NCI-H2107 treated with DMSO at 0.1 percent for 48 hours (cell line): ENCODE data around the gene PDE4D.

Source experiments
- DNase-seq: peaks from one replicate; lab custom pipeline; 2025; ENCODE audit not compliant: unreplicated experiment; lab: John Stamatoyannopoulos, UW

PDE4D gene

DNA sequence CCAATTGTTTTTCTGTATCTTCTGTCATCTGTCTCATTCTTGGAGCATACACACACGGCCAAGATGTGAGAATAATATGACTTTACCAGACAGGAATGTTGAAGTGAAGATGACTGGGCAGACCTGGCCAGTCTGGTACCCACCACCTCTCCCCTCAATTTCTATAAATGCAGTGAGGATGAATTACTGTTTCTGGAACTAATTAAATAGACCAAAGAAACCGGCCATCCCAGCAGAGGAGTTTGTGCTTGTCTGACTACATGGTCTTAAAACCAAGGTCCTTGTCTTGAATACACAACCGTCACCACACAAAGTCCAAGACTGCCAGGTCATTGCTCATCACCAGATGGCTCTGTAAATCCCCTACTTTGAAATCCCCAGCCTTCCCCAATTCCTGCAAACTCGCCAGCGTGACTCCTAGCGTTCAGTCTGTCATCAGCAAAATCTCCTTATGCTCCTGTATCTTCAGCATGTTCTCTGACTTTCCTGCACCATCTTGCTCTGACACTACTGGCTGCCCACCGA, 147.2 kb downstream of the PDE4D start:
- no peak for DNase-seq

DNA sequence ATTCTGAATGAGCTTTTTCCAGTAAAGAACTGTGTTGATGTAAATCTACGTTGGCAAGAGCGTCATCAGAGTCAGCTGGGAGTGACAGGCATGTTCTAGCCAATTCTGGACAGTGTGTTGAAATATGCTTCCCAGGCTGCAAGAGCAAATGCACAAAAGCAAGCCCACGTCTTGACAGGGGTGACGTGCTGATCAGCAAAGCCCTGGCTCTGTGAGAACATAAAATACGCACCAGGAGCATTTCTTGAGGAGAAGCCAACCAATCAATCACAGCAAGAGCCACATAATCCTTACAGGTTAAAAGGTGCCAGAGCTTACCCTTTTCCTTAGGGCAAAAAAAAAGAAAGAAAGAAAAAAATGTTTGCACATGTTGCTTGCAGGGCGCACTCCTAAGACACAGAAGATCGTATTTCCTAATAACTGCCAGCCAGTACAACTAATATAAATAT, 148.1 kb downstream of the PDE4D start:
- peak; percentile 2 for DNase-seq

DNA sequence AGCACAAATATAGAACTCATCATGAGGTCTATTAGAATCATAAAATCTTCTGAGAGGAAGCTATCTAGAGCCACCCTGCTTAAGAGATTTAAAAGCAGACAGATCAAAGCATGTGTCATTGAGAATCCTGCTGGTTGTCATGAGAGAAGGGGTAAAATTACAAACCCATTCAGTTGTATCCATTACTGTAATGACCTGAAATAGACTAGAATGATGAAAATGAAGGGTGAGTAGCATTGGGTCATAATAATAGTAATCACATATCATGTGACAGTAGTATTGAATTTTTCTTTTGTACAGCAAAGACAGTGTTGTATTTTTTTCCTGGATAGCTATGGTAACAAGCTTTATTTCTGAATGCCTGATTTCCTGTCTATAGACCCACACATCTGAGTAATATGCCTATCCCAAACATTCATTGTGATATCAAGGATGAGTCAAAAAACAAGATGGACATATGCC, 149.0 kb downstream of the PDE4D start:
- peak; percentile 6 for DNase-seq

DNA sequence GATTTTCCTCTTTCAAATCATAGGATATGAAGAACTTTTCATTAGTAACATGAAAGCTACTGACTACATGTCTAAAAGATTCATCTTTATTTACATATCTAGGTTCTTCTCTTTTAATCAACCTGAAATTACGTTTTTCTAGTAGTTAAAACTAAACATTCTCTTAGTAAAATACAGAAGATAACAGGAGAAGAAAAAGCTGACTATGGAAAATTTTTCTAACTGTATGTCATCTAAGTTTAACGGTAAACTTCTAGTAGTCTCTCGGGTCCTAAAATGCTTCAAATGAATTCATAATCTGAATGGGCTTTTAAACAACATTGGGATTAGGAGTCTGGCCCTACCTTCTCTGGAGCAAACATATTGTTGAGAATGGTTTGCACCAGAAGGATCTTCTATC, 151.9 kb downstream of the PDE4D start:
- no peak for DNase-seq

- no peak for DNase-seq
Observed at GRCh38 chr5:59738024-59738423, 155.5 kb downstream of the PDE4D start.

DNA sequence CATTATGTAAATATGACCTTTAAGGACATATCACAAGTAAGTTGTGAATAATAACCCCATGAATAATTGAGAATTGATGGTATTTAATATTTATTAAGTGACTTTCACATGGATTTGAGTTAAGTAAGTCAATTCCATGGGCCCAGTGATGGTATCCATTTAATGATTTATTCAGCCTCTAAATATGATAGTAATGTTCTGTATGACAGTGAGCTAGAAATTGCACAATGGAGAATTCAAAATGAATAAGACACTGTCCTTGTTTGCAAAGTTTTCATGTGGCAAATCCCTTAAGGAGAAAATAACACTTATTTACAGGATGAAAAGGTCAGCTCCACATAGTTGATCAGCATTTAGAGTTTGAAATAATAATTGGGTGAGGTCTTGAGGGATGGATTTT, 160.7 kb downstream of the PDE4D start:
- DNase-seq, result no peak

- DNase-seq, result no peak
Observed at GRCh38 chr5:59732301-59732700, 161.2 kb downstream of the PDE4D start.

DNA sequence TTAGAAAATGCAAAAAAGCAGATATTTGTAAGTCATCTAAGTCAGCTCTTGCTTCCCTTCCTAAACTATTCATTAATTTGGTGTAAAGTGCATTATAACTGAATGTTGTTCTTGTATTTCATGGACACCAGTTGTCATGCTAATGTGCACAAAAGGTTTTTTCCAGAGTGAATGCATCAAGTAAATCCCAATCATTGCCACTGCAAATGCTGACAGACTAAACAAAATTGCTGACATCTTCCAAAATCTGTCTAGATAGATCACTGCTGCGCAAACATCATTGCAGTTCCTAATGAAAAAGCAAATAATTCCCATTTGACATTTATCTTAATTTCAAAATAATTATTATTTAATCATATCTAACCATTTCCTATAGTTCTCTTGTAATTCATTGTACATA, 161.7 kb downstream of the PDE4D start:
- DNase-seq, result no peak

DNA sequence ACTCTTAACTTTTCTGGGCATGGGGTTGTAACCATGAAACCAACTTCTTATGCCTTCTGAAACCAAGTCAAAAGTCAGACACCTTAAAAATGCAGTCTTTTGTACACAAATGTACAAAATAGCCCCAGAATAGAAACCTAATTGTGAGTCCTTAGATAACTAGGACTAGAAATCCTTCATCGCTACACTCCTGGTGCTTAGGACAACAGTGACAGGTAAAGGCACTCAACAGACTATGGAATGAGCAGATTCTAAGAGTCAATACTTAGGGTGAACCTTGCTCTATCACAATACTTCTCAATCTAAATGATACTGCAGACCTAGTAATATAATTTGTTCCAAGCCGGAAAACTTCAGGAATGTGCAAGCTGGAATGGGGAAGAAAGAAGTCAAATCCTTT, 163.7 kb downstream of the PDE4D start:
- no peak for DNase-seq

DNA sequence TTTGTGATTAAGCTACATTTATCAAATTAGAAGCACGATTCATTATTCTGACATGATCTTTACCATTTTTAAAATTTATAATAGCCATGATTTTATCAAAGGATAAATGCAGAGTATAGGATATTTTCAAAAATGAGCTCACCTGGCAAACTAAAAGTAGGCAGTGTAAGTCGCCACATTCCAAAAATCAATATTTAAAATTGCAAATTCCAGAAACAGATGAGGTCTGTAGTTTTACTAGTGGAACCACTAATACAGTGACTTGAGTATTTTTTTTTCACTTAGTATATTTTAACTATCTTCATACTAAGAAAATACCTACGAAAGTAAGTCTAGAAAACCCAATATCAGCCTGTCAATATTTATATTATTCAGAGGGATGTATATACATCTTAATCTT, 164.2 kb downstream of the PDE4D start:
- DNase-seq, result no peak

DNA sequence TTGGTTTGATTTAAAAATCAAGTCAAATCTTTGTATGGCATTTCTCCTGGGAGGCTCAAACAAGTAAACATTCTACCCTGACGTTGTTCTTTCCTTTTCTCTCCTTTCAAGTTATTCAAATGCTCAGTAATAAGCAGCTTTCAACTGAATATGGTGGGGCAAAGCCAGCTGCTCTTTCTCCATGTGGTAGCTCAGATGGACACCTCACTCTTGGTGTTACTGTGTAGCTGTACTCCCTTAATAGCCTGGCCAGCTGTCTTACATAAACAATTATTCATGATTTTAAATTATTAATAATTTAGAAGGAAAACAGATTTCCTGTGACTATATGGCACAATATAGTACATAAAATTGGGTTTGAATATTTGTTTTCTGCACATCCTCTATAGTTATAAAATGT, 165.2 kb downstream of the PDE4D start:
- DNase-seq, result no peak

GRCh38 chr5:59727186-59727585, 166.3 kb downstream of the PDE4D start:
- no peak for DNase-seq

DNA sequence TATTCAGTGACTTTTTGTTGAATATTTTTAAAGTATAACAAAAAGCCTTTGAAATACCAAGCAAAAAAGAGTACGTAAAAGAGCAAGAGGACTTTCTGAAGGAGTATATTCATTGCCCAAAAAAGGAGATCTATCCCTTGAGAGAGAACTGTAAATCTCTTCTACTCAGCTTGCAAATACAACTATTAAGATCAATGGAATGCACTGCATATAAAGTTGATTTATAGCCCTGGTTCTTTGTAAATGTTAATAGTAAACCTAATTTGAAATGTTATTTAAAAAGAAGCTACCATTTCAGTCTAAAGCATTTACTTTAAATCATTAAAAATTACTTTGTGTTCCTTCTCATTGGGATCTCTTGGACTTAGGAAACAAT, 168.1 kb downstream of the PDE4D start:
- DNase-seq, result no peak

DNA sequence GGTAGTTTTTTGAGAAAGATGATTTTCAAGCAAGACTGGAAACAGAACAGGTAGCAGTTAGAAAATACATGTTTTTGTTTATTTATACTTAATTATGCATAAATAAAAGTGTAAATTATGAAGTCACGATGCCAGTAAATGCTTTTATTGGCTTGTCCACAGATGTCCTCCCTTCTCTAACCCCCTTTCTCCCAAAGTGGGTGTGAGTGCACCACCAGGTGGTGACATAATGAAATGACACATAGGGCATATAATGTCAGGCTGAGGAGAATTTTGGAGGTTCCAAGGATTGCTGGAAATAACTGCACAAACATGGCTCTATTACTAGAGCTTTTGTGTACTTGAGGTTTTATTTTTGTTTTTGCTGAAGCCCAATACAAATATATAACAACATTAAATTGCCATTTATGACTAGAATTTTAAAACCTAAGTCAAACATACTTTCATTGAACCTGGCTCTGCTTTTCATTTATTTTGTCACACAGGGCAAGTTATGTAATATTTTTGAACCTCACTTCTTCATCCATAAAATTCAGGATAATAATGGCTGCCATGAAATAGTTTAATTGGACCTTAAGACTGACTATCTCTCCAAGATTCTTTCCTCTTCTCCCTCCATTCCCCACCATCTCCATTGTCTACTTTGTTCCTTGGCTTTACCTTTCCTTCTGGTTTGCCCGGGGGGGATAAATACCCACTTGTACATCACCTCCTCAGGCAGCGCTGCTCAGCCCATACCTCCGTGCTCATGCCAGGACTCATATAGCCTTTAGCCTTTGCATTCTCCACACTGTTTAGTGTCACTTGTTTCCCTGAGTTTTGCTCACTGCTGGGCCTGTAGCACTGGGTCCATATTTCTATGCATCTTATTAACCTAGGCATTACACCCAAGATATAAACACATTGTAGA, 168.8 kb downstream of the PDE4D start:
- DNase-seq, result peak; percentile 1

- DNase-seq, result no peak
Observed at GRCh38 chr5:59722874-59723273, 170.7 kb downstream of the PDE4D start.

DNA sequence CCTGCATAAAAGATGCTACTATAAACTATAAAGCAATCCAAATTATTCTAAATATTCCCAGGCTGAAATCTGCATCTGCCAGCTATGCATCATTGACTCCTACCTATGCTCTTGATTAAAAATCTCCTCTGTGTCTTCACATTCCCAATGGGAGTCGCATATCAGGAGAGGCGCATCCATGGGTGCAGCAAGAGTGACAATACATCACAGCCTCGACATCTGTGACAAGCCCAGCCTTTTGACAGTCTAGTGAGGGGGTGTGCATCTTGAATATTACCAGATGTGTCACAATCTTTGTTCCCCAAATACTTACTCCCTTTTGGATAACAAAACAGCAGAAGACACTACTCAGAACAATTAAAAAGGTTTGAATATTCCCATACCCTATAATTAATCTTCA, 171.8 kb downstream of the PDE4D start:
- no peak for DNase-seq

DNA sequence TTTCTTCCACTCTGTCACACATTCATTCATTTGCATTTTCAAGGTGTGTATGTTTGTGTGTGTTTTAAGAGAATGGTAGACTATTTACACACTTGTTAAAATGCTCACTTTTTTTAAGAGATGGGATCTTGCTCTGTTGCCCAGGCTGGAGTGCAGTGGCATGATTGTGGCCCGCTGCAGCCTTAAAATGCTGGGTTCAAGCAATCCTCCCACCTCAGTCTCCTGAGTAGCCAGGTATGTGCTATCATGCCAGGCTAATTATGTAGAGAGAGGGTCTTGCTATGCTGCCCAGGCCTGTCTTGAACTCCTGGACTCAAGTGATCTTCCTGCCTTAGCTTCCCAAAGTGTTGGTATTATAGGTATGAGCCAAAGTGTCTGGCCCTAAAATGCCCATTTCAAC, 173.5 kb downstream of the PDE4D start:
- DNase-seq, result no peak

DNA sequence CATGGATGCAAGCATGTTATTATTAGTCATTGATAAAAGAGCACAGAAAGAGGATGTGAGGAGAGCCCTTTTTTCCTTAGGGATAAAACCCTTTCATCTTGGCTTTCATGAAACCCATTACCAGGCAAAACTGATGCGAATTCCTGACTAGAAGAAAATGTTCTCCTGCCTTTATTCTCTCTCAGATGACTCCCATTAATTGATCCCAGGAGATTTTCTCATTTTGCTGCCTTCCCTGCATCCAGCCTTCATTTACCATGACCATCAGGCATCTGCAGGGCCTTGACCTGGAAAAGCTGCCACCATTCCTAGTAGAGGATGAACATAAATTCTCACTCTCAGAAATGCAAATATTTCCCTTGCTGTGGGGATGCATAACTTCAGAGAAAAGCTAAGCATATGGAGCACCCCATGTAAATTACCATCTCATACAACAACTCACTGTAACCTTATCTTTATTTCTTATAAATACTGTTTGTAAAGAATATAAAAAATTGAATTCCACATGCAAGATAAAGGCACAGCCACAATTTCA, 176.5 kb downstream of the PDE4D start:
- DNase-seq, result no peak

- no peak for DNase-seq
Observed at GRCh38 chr5:59716029-59716428, 177.5 kb downstream of the PDE4D start.

DNA sequence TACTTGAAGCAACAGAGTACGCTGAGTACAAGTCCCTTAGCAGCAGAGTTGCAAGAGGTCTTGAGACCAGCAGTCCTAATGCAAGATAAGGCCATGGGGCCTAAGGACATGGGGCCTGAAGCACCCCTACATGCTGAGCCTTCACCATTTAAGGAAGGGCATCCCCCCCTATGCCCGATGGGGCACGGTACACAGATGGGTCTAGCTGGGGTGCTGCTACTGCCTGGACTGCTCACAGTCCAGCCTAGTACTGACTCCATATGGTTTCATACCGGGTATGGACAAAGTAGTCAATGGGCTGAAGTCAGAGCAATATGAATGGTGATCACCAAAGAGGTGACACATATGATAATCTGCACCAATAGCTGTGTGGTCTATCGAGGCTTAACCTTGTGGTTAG, 178.3 kb downstream of the PDE4D start:
- DNase-seq, result no peak

DNA sequence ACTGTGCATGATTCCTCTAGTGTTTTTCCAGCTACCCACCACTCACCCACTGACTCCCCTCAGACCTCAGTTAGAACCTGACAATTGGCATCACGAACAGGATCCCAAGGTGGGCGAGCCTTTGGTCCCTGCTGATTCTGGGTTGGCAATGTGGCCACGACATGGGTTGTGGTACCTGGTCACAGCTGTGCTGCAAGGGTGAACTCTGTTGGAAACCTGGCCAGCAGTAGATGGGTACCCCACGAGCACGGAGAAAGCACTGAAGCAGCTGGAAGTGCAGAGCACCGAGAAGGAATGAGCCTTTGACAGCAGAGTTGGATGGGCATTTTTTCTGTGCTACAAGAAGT, 180.1 kb downstream of the PDE4D start:
- DNase-seq, result no peak

- no peak for DNase-seq
Observed at GRCh38 chr5:59712836-59713497, 180.6 kb downstream of the PDE4D start.
